HL-60 (cell line): ENCODE results near the gene NEK10.

Experiments
- CTCF ChIP-seq: IDR thresholded peaks from one replicate; pipeline ENCODE4 v1.5.1; 2011; ENCODE audit warnings: low read length, control low read depth, inconsistent platforms; ENCODE audit not compliant: insufficient read depth
- POLR2AphosphoS5 ChIP-seq: IDR thresholded peaks from 2 replicates; pipeline ENCODE4 v1.6.1; 2012; ENCODE audit warnings: low read depth
- SPI1 ChIP-seq: IDR thresholded peaks from 2 replicates; pipeline ENCODE4 v1.6.1; 2012; ENCODE audit warnings: low read depth, mild to moderate bottlenecking, borderline replicate concordance
- TF ChIP-seq, protein P1 (sequence below): IDR thresholded peaks from 2 replicates; pipeline ENCODE4 v1.6.1; 2012; ENCODE audit warnings: low read depth; ENCODE audit not compliant: insufficient replicate concordance

DNA sequence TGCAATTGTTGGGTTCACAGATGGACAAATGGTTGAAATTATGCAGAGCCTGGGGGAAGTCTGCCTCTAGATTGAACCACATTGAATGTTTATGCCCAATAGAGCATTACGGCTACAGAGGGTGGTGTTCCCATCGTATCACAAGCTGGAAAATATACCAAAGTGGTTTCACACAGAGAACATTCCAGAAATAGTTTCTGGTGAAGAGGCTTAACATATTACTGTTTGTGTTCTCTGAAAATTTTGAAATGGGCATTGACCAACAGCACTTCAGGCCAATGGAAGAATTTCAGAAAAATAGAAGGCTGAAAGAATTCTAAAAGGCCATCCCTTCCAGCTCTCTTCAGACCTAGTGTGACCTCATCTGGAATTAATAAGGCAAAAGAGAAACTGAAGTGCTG lies 203.9 kb downstream of the NEK10 start:
- TF ChIP-seq, protein P1, sequence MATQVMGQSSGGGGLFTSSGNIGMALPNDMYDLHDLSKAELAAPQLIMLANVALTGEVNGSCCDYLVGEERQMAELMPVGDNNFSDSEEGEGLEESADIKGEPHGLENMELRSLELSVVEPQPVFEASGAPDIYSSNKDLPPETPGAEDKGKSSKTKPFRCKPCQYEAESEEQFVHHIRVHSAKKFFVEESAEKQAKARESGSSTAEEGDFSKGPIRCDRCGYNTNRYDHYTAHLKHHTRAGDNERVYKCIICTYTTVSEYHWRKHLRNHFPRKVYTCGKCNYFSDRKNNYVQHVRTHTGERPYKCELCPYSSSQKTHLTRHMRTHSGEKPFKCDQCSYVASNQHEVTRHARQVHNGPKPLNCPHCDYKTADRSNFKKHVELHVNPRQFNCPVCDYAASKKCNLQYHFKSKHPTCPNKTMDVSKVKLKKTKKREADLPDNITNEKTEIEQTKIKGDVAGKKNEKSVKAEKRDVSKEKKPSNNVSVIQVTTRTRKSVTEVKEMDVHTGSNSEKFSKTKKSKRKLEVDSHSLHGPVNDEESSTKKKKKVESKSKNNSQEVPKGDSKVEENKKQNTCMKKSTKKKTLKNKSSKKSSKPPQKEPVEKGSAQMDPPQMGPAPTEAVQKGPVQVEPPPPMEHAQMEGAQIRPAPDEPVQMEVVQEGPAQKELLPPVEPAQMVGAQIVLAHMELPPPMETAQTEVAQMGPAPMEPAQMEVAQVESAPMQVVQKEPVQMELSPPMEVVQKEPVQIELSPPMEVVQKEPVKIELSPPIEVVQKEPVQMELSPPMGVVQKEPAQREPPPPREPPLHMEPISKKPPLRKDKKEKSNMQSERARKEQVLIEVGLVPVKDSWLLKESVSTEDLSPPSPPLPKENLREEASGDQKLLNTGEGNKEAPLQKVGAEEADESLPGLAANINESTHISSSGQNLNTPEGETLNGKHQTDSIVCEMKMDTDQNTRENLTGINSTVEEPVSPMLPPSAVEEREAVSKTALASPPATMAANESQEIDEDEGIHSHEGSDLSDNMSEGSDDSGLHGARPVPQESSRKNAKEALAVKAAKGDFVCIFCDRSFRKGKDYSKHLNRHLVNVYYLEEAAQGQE = no peak
- TF ChIP-seq CTCF (no peak), POLR2AphosphoS5 (no peak), SPI1 (no peak)
